Measurements from ENCODE around the gene BRAF. TPM values are rescaled to one million over a fixed set of nuclear protein-coding genes. Genes with fewer than 3 reads are reported as not detected.
"Not testable (repeated sequence)": the region's sequence is repeated elsewhere in the genome, so short reads cannot be mapped to it uniquely, and the experiment has no call there.

Gene BRAF
- total and polyA plus RNA-seq, 2 donors from 2014 or later, result 8.0 to 43.9 TPM

DNA sequence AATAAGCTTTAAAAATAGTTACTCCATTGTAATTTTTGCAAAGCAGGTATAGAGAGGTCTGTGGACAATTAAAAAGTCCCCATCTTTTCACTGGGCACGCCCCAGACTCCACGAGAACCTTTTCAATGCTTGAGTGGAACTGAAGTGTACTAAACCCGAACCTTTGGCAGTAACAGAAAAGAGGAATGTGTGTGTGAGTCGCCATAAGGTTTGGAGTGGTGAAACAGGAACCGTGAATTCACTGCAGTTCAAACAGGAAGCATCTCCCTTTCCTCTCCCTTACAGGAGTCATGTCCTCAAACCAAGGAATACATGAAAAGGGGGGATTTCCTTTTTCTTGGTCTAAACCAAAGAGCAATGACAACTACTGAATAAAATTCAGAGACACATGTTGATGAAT lies 205.0 kb downstream of the BRAF start:
- peak overlapping the region in 1 of 3 donors; percentile 17 for H3K4me3 ChIP-seq (ENCODE audit: low read length in 3 of 3)
- TF ChIP-seq, protein P1, sequence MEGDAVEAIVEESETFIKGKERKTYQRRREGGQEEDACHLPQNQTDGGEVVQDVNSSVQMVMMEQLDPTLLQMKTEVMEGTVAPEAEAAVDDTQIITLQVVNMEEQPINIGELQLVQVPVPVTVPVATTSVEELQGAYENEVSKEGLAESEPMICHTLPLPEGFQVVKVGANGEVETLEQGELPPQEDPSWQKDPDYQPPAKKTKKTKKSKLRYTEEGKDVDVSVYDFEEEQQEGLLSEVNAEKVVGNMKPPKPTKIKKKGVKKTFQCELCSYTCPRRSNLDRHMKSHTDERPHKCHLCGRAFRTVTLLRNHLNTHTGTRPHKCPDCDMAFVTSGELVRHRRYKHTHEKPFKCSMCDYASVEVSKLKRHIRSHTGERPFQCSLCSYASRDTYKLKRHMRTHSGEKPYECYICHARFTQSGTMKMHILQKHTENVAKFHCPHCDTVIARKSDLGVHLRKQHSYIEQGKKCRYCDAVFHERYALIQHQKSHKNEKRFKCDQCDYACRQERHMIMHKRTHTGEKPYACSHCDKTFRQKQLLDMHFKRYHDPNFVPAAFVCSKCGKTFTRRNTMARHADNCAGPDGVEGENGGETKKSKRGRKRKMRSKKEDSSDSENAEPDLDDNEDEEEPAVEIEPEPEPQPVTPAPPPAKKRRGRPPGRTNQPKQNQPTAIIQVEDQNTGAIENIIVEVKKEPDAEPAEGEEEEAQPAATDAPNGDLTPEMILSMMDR (IDR thresholded peaks at IDR 0.05; ENCODE audit: borderline replicate concordance, extremely low read depth, insufficient read depth), result no peak
- H3K9ac ChIP-seq (ENCODE audit: low read length in 3 of 3), result no peak overlapping the region
- peaks cover 2 to 5% (median 4%) of the 10 kb centered on the region in 3 donors for H3K4me1 ChIP-seq (ENCODE audit: control insufficient read depth in 2 of 3, insufficient read depth in 2 of 3, low read depth in 1 of 3, low read length in 3 of 3)
- no peaks in the 10 kb centered on the region for H3K27me3 ChIP-seq (ENCODE audit: control insufficient read depth, insufficient read depth, low read length)
- intact Hi-C loops (cut with DNase I), result no loop called here
- H3K36me3 ChIP-seq (ENCODE audit: control insufficient read depth in 2 of 3, insufficient read depth in 3 of 3, low read length in 3 of 3), result no peaks in the 10 kb centered on the region
- DNase-seq (peak in 2 of 5 donors; percentile 43 to 55), FAIRE-seq (no peak)
- H3K9me3 ChIP-seq (ENCODE audit: control insufficient read depth in 2 of 3, insufficient read depth in 1 of 3, low read length in 3 of 3), result no peaks in the 10 kb centered on the region
- H3K27ac ChIP-seq (ENCODE audit: low read depth in 2 of 2, low read length in 2 of 2), result no peak overlapping the region

DNA sequence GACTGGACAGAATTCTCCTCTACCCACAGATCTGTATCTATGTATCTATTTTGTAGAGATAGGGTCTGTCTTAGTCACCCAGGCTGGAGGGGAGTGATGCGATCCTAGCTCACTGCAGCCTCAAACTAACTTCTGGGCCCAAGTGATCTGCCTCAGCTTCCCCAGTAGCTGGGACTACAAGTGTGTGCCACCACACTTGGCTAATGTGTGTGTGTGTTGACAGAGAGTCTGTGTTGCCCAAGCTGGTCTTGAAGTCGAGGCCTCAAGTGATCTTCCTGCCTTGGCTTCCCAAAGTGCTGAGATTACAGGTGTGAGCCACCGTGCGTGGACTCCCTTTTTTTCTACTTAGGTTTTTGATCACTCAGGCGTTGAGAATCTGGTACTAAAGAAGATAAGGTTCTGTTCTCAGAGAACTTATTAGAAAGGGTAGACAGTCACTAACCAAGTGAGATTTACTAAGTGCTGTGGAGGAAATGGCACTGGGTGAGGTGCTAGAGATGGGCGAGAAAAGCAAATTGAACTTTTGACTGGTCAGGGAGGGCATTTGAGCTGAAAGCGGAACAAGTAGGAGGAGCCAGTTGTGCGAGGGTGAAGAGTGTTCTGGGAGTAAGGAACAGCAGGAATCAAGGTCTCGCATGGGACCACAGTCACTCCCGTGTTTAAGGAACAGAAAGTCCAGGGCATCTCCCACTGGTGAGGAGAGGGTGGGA lies 210.2 kb downstream of the BRAF start:
- intact Hi-C loops (cut with DNase I), result no loop called here
- DNase-seq (no peak), FAIRE-seq (no peak)
- H3K9me3 ChIP-seq (ENCODE audit: control insufficient read depth in 2 of 3, insufficient read depth in 1 of 3, low read length in 3 of 3), result no peaks in the 10 kb centered on the region
- H3K4me3 ChIP-seq (ENCODE audit: low read length in 3 of 3), result no peak overlapping the region
- H3K27me3 ChIP-seq (ENCODE audit: control insufficient read depth, insufficient read depth, low read length), result no peaks in the 10 kb centered on the region
- H3K9ac ChIP-seq (ENCODE audit: low read length in 3 of 3), result no peak overlapping the region
- no peak overlapping the region for H3K27ac ChIP-seq (ENCODE audit: low read depth in 2 of 2, low read length in 2 of 2)
- TF ChIP-seq, protein P1 (IDR thresholded peaks at IDR 0.05; ENCODE audit: borderline replicate concordance, extremely low read depth, insufficient read depth), result no peak
- no peaks in the 10 kb centered on the region for H3K36me3 ChIP-seq (ENCODE audit: control insufficient read depth in 2 of 3, insufficient read depth in 3 of 3, low read length in 3 of 3)
- H3K4me1 ChIP-seq (ENCODE audit: control insufficient read depth in 2 of 3, insufficient read depth in 2 of 3, low read depth in 1 of 3, low read length in 3 of 3), result peaks cover 0 to 2% (median 0%) of the 10 kb centered on the region in 3 donors

DNA sequence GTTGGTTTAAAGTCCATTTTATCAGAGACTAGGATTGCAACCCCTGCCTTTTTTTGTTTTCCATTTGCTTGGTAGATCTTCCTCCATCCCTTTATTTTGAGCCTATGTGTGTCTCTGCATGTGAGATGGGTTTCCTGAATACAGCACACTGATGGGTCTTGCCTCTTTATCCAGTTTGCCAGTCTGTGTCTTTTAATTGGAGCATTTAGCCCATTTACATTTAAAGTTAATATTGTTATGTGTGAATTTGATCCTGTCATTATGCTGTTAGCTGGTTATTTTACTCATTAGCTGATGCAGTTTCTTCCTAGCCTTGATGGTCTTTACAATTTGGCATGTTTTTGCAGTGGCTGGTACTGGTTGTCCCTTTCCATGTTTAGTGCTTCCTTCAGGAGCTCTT lies 212.3 kb downstream of the BRAF start:
- H3K36me3 ChIP-seq (ENCODE audit: control insufficient read depth in 2 of 3, insufficient read depth in 3 of 3, low read length in 3 of 3); H3K27ac ChIP-seq (ENCODE audit: low read depth in 2 of 2, low read length in 2 of 2); H3K27me3 ChIP-seq (ENCODE audit: control insufficient read depth, insufficient read depth, low read length); H3K9me3 ChIP-seq (ENCODE audit: control insufficient read depth in 2 of 3, insufficient read depth in 1 of 3, low read length in 3 of 3); H3K4me3 ChIP-seq (ENCODE audit: low read length in 3 of 3); H3K4me1 ChIP-seq (ENCODE audit: control insufficient read depth in 2 of 3, insufficient read depth in 2 of 3, low read depth in 1 of 3, low read length in 3 of 3); intact Hi-C loops (cut with DNase I); FAIRE-seq; DNase-seq; H3K9ac ChIP-seq (ENCODE audit: low read length in 3 of 3): not testable (repeated sequence)

DNA sequence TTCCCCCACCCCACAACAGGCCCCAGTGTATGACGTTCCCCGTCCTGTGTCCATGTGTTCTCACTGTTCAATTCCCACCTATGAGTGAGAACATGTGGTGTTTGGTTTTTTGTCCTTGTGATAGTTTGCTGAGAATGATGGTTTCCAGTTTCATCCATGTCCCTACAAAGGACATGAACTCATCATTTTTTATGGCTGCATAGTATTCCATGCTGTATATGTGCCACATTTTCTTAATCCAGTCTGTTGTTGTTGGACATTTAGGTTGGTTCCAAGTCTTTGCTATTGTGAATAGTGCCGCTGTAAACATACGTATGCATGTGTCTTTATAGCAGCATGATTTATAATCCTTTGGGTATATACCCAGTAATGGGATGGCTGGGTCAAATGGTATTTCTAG lies 216.0 kb downstream of the BRAF start:
- H3K27me3 ChIP-seq (ENCODE audit: control insufficient read depth, insufficient read depth, low read length); H3K27ac ChIP-seq (ENCODE audit: low read depth in 2 of 2, low read length in 2 of 2); H3K9me3 ChIP-seq (ENCODE audit: control insufficient read depth in 2 of 3, insufficient read depth in 1 of 3, low read length in 3 of 3); H3K4me1 ChIP-seq (ENCODE audit: control insufficient read depth in 2 of 3, insufficient read depth in 2 of 3, low read depth in 1 of 3, low read length in 3 of 3); DNase-seq; H3K9ac ChIP-seq (ENCODE audit: low read length in 3 of 3); FAIRE-seq; H3K4me3 ChIP-seq (ENCODE audit: low read length in 3 of 3); intact Hi-C loops (cut with DNase I): not testable (repeated sequence)
- peaks cover 2 to 13% (median 4%) of the 10 kb centered on the region in 3 donors for H3K36me3 ChIP-seq (ENCODE audit: control insufficient read depth in 2 of 3, insufficient read depth in 3 of 3, low read length in 3 of 3)
